ENCODE data around the gene LTB4R. TPM values are rescaled to one million over a fixed set of nuclear protein-coding genes. Genes with fewer than 3 reads are reported as not detected.
A peak's percentile ranks its signal among the peaks of the same experiment; 100 is the strongest.

The LTB4R gene
- polyA plus RNA-seq, 1 donor, result 6.7 TPM

DNA sequence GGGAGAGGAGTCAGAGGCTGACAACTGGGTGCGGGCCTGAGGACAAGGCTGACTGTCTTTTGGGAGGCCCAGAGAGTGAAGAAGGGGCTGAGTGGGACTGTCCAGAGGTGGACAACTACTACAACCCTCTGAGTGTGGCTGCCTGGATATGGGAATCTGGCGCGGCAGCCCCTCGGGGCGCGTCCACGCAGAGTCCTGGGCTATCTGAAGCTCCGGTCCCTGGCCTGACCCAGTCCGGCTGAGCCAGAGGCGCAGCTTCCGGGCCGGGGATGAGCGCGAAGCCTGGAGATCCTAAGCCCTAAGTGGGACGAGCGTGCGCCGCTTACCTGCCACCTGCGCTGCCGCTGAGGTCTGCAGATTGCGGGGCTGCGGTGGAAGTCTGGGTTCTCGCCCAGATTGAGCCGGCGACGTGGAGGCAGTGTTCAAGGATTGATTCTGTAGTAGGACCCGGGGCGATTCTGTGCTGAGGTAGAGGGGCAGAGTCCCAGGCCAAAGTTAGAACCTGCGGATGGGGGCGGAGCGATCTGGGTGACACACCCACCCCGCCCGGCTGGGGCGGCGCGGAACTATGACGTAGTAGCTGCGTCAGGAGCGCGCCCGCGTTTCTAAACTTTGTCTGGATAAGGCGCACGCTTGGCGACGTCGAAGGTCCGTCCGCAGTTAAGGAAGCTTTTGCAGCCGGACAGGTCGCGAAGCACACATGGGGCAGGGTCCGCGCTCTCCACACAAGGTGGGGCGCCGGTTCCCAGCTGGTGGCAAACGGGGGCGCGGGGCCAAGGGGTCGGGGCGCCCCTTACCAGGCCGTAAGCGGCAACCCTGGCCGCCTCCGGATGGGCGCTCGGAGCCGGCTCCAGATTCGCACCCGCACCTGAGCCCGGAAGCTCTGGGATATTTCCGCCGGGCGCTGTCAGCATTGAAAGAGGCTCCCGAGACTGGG is 11.8 kb upstream of the LTB4R start, which contains the start of the genes DHRS1 and NOP9:
Gene DHRS1 (minus strand): TSS at position 526 of the 937 bp plus-strand sequence. CDS start 674 bp downstream, outside the sequence.
Gene NOP9 (plus strand): TSS at position 596 of the 937 bp plus-strand sequence. CDS start 105 bp downstream, at position 701.
- DNase-seq, result peak; percentile 91

DNA sequence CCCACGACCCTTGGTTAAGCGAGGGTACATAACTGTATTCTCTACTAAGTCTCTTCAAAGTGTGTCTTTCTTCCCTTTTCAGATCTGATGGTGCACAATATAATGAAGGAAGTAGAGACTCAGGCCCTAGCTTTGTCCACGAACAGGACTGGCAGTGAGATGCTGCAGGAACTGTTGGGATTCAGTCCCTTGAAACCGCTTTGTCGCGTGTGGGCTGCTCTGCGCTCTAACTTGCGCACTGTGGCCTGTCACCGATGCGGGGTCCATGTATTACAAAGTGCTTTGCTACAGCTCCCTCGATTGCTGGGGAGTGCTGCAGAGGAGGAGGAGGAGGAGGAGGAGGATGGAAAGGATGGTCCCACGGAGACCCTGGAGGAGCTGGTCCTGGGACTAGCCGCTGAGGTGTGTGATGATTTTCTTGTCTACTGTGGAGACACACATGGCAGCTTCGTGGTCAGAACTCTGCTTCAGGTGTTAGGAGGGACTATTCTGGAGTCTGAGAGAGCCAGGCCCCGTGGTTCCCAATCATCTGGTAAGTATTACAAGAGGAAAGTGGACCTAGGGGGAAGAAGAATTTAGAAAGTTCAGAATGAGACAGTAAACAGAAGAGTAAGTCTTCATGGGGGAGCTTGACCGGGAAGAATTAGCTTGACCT is 10.8 kb upstream of the LTB4R start:
- DNase-seq, result no peak

DNA sequence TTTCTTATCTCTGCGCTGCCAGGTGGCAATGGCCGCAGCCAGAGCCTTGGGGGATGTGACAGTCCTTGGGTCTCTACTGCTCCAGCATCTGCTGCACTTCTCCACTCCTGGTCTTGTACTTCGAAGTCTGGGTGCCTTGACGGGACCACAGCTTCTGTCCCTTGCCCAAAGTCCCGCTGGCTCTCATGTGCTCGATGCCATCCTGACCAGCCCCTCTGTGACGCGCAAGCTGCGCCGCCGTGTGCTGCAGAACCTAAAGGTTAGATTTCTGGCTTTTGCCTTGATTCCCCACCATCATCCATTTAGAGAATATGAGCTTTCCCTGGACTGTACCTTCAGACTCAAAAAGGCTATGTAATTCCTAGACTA is 7.3 kb upstream of the LTB4R start:
- no peak for DNase-seq

DNA sequence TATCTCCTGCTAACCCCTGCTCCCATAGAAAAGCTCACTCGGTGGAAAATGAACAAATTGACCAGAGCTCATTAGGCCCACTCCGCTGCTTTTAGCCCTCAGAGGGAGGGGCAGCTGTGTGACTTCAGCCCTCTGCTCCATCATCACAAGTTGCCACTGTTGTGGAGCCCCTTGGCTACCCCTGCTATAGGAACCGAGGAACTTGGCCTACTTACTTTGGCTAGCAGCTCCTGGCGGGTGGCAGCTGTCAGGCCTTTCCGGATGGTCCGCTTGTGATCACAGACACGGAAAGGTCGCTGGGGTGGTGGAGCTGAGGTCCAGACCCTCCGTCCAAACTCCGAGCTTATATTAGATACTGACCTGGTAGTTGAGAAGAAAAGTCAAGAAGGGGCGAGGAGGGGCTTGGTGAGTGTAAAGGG is 4.1 kb upstream of the LTB4R start:
- DNase-seq, result no peak

DNA sequence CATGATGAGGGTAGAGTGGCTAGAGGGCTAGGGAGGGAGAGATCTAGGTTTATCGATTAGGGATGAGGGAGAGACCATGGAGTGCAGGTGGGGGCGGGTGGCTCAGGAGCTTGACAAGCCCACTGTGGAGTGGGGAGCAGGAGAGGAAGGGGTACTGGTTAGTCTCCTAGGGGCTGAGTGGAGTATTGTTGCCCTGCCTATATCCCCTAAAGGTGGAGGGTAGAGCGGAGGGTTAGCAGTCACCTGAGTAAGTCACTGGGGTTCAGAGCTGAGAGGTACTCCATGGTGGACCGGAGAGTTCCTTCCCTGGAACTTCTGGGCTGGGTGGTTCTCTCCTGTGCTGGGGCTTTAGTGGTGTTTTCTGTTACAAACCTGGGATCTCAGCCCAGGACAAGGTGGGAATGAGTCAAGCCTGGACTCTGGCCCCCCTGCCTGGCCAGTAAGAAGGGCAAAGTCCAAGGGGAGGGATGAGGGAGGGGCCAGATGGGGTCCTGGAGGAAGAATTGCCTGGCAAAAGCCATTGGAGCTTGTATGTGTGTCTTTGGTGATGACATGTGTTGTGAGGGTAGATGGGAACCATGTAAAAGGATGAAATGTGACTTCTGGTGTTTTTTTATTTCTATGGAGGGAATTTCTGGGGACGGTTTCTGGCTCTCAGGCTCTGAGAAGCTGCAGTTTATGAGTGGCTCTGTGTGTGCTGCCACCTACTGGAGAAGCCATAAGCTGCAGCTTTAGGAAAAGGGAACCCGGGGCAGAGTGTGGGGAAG is 3.5 kb upstream of the LTB4R start, which contains the start of gene CIDEB:
Gene CIDEB (minus strand): TSS at position 403 of the 767 bp plus-strand sequence. CDS start 119 bp downstream, at position 284.
- DNase-seq, result peak; percentile 50

DNA sequence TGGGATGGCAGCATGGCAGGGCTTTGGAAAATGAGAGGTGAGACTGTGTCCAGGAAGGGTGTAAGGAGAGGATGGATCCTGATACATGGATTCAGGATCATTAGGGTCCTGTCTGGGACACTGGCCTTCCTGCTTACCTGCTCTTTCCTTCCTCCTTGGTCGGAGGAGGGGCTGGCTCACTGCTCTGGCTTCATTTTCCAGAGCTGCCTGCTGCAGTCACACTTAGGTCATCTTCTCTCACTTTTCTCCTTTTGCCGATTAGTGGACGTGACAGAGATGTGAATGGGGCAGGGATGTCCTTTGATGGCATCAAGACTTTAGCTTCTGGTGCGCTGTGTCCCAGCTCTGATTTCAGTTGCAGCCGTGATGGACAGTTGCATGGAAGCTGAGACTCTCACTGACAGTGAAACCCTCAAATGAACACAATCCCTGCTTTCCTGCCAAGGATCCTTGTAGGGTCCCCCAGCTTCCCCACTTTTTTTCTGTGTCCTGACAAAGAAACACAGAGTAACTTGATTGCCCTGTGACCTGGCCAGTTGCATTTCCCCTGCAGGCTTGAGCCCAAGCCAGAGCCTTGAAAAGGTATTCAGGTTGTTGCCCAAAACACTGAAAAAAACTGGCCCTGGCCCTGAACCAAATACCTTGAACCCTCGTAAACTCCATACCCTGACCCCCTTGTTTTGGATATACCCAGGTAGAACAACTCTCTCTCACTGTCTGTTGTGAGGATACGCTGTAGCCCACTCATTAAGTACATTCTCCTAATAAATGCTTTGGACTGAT is 2.8 kb upstream of the LTB4R start:
- DNase-seq, result no peak

DNA sequence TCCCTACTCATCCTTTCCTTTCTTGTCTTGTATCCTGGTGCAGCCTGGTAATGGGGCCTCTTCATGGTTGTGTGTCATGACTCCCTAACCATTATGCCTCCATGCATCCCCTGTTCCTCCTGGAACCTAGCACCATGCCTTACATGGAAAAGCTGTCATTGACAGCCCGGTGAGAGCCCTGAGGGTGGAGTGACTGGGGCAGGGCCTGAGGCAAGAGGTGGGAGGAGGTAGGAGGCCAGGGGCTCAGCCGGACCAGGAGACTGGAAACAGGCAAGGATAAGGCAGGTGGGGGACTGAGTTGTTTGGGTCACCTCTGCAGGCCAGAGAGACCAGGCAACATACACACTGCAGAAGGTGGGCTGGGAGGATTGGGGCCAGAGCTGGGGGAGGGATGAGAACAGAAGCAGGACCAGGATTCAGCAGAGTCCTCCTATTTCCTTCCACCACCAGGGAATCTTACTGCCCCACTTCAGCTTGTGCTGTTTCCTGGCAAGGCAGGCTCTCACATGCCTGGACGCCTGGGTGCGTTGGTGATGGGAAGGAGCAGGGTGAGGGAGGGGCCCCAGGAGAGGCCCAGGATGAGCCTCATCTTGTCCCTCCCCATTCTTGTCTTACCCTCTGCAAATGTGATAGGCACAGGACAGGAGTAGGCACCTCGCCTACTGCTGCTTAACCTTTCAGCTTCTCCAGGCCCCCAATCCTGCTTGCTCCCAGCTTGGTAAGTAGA is 1.6 kb upstream of the LTB4R start, which contains the start of gene LTB4R2:
Gene LTB4R2 (plus strand): TSS at position 603 of the 727 bp plus-strand sequence. CDS start 525 bp downstream, outside the sequence.
- DNase-seq, result no peak

DNA sequence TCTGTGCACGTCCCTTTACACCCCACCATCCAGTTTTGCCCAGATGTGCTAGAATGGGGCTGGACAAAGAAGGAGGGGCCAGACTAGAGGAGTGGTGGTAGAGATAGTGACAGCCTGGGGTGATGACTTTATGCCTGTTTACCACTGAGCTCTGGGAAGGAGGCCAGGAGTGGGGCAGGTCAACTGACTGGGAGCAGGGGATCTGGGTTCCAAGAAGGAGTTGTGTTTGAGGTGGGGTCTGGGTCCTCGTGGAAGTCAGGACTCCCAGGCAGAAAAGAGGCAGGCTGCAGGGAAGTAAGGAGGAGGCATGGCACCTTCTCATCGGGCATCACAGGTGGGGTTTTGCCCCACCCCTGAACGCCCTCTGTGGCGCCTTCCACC is 1.0 kb upstream of the LTB4R start:
- DNase-seq, result no peak

DNA sequence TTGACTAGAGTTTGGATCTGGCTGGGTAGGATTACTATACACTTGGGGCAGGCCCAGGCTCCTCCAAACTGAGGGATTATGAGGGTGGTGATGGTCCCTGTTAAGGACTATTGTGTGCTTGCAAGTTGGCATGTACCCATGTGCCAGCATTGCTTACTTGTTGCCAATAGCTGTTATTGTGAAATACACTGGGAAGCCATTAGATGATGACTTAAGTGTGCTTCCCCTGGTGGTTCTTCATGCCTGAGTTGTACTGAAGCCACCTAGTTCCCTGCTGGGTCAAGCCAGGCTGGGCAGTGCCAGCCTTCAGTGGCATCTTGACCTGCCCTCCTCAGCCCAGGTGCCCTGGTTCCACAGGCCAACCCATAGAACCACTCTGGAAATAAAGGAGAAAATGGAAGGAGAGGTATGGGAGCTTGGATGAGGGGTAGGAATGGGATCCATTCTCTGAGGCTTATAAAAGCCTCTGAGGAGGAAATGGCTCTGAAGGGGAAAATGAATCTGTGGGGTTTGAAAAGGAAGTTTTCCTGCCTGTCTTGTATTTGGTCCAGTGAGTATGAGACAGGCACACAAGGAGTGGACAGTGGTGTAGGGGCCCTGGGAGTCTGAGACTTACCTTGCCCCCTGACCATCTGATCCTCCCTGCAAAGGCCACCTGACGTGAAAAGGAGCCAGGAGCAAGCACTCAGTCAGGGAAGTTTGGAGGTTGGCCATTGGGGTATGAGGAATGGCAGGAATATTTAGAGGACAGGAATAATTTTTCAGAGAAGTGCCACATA is 724 bp downstream of the LTB4R start:
- DNase-seq, result no peak

DNA sequence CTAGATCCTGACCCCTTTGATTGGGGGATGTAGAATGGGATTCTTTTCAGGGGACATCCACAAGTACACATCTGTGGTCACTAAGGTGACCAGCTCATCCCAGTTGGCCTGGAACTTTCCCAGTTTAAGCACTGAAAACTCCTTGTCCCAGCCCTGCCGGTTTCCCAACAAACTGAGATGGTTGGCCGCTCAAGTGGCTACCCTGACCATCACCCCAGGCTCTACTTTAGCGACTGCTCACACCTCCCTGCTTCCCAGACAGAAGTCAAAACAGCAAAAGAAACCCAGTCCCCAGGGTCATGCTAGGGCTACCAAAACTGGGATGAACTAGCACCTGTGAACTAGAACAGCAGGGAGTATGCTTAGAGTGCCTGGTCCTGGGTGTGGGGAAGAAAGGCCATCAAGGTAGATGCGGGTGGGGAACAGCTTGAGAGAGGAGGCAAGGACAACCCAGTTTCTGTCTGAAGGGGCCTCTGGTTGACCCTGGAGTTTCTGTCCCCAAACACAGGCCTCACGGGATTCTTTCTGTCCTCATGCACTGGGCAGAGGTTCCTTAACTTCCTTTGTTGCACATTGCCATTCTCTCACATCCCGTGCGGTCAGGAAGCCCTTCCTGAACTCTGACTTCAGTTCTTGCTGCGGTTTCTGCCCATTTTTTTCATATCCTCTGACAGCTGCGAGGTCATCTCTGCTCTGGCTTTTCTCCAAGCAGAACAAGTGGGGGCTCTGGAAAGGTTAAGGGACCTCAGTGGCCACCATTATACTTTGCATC is 1.6 kb downstream of the LTB4R start:
- no peak for DNase-seq

DNA sequence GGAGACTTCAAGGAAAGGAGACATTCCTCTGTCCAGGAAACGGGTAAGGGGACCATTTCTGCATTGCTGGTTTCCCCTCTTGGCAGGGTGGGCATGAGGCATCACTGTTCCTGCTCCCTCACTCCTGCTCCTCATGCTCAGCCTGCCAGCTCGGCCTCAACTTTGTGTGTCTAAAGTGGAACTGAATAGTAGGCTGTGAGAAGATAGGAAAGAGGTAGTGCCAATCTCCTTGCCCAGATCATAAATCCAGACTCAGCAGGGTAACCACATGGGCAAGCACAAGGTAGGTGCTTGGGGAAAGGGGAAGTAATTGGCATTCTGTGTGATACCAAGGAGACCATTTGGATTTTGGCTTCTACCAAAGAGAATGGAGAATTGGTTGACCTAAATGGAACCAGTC is 2.6 kb downstream of the LTB4R start:
- no peak for DNase-seq

DNA sequence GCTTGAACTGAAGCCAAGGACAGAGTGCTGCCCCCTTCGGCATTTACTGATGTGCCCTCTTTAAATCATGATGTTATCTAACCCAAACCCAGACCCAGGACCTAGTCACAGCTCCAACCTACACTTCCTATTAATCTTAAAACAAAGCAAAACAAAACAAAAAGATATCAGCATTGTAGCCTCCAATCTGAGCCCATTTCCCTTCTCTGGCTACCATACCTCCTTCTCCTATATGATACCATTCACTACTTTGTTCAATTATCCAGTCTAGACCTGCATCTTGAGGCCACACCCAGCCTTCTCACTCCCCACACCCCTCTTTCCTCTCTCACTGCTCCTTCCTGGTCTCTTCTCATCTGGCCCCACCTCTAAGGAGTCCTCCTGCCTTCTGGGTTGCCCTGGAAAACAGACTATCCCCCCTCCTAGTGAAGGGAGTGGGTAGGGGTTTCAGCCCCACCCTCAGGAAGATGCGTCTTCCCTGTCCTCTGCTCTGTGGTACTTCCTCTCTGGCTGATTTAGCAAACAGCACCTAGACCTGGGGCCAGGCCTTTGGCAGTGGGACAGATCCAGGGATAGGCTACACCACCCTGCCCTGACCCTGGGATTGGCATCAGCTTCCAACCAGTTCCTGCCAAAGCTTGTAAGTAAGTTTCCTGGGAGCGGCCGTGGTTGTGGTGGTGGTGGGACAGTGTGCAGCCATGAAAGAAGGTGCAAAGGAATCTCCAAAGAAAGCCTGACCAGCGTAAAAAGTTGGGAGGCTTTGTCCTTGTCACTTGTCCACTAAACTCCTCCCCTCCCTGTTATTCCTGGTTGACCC is 3.3 kb downstream of the LTB4R start:
- no peak for DNase-seq

DNA sequence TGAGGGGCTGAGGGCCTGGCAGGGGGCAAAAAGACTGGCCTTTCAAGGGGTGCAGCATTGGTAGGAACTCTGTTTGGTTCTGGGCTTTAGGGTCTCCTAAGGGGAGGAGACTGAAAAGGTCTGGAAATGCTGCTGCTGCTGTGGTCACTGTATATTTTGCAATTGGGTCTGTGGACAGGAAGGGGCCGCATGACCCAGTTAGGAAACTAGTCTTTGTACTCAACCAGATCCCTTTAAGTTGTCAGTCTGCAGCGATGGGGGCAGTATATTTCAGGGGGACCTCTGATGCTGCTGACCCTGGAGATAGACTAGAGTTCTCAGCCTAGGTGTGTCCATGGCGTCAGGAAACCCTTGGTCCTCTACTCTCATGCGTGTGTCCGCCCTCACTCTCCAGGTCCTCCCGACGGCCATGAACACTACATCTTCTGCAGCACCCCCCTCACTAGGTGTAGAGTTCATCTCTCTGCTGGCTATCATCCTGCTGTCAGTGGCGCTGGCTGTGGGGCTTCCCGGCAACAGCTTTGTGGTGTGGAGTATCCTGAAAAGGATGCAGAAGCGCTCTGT is 4.0 kb downstream of the LTB4R start:
- DNase-seq, result no peak

DNA sequence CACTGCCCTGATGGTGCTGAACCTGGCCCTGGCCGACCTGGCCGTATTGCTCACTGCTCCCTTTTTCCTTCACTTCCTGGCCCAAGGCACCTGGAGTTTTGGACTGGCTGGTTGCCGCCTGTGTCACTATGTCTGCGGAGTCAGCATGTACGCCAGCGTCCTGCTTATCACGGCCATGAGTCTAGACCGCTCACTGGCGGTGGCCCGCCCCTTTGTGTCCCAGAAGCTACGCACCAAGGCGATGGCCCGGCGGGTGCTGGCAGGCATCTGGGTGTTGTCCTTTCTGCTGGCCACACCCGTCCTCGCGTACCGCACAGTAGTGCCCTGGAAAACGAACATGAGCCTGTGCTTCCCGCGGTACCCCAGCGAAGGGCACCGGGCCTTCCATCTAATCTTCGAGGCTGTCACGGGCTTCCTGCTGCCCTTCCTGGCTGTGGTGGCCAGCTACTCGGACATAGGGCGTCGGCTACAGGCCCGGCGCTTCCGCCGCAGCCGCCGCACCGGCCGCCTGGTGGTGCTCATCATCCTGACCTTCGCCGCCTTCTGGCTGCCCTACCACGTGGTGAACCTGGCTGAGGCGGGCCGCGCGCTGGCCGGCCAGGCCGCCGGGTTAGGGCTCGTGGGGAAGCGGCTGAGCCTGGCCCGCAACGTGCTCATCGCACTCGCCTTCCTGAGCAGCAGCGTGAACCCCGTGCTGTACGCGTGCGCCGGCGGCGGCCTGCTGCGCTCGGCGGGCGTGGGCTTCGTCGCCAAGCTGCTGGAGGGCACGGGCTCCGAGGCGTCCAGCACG is 4.7 kb downstream of the LTB4R start:
- no peak for DNase-seq

DNA sequence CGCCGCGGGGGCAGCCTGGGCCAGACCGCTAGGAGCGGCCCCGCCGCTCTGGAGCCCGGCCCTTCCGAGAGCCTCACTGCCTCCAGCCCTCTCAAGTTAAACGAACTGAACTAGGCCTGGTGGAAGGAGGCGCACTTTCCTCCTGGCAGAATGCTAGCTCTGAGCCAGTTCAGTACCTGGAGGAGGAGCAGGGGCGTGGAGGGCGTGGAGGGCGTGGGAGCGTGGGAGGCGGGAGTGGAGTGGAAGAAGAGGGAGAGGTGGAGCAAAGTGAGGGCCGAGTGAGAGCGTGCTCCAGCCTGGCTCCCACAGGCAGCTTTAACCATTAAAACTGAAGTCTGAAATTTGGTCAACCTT is 5.3 kb downstream of the LTB4R start:
- DNase-seq, result no peak

DNA sequence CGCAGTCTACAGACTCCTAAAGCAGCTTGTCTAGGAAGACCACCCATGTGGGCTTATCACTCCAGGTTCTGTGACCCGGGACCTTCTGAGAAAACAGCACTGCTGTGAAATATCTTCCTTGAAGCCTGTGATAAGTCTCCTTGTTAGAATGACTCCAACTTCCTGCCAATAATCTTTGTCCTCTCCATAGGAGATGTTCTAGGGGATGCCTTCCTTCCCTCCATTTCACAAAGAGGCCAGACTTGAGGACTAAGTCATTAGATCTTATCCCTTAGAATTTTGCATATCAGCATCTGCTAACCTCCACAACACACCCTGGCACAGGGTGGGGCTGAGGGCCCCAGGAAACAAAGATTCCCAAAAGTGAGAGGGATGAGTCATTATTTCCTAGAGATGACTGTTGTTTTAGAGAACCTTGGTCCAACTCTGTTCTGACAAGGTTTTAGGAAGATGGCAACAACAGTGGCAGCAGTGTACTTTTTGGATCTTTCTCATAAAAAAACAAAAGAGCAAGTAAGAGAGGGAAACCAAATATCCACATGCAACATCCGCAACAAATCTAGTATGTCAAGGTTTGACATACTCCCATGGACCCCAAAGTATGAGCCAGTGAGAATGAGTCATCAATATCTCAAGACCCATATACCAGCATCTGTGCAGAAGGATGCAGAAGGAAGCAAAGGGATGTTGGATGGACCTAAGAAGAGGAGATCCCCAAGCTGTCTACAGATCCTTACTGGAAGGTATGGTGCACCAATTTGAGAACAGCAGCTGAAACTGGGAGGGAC is 6.0 kb downstream of the LTB4R start:
- no peak for DNase-seq
